ENCODE data around the gene GRHL3.

Gene GRHL3

GRCh38 chr1:24318615-24319311 lies 394 bp upstream of the GRHL3 start:
- DNase-seq: no peak

GRCh38 chr1:24319962-24320361 lies 805 bp downstream of the GRHL3 start:
- DNase-seq: no peak

GRCh38 chr1:24321126-24321525 lies 2.0 kb downstream of the GRHL3 start:
- DNase-seq: no peak

- peak; percentile 68 for DNase-seq
These were observed 2.7 kb downstream of the GRHL3 start for GRCh38 chr1:24321697-24322469.

- no peak for DNase-seq
These were observed 3.5 kb downstream of the GRHL3 start for GRCh38 chr1:24322470-24323177.

GRCh38 chr1:24323281-24323680 lies 4.1 kb downstream of the GRHL3 start:
- DNase-seq: no peak

GRCh38 chr1:24324903-24325302 lies 5.7 kb downstream of the GRHL3 start:
- no peak for DNase-seq

- DNase-seq: no peak
These were observed 6.7 kb downstream of the GRHL3 start for GRCh38 chr1:24325587-24326449.

GRCh38 chr1:24327486-24327885 lies 8.3 kb downstream of the GRHL3 start:
- DNase-seq: no peak

- no peak for DNase-seq
These were observed 8.7 kb downstream of the GRHL3 start for GRCh38 chr1:24327891-24328290.

- no peak for DNase-seq
These were observed 10.2 kb downstream of the GRHL3 start for GRCh38 chr1:24329331-24329730.

- DNase-seq: no peak
These were observed 10.8 kb downstream of the GRHL3 start for GRCh38 chr1:24329797-24330543.

GRCh38 chr1:24331961-24332673 lies 13.0 kb downstream of the GRHL3 start:
- no peak for DNase-seq

GRCh38 chr1:24336075-24336474 lies 16.9 kb downstream of the GRHL3 start:
- no peak for DNase-seq

- DNase-seq: no peak
These were observed 18.3 kb downstream of the GRHL3 start for GRCh38 chr1:24337455-24337854.

- no peak for DNase-seq
These were observed 19.3 kb downstream of the GRHL3 start for GRCh38 chr1:24338447-24338846.

- DNase-seq: no peak
These were observed 20.8 kb downstream of the GRHL3 start for GRCh38 chr1:24339996-24340395.

GRCh38 chr1:24340770-24341169 lies 21.6 kb downstream of the GRHL3 start:
- DNase-seq: no peak

- DNase-seq: no peak
These were observed 22.1 kb downstream of the GRHL3 start for GRCh38 chr1:24341260-24341659.

- no peak for DNase-seq
These were observed 24.4 kb downstream of the GRHL3 start for GRCh38 chr1:24343412-24344089.
